ENCODE results near the gene MCF2L.
A peak's percentile ranks its signal among the peaks of the same experiment; 100 is the strongest.
"Not testable (repeated sequence)": the region's sequence is repeated elsewhere in the genome, so short reads cannot be mapped to it uniquely, and the experiment has no call there.

Gene MCF2L

DNA sequence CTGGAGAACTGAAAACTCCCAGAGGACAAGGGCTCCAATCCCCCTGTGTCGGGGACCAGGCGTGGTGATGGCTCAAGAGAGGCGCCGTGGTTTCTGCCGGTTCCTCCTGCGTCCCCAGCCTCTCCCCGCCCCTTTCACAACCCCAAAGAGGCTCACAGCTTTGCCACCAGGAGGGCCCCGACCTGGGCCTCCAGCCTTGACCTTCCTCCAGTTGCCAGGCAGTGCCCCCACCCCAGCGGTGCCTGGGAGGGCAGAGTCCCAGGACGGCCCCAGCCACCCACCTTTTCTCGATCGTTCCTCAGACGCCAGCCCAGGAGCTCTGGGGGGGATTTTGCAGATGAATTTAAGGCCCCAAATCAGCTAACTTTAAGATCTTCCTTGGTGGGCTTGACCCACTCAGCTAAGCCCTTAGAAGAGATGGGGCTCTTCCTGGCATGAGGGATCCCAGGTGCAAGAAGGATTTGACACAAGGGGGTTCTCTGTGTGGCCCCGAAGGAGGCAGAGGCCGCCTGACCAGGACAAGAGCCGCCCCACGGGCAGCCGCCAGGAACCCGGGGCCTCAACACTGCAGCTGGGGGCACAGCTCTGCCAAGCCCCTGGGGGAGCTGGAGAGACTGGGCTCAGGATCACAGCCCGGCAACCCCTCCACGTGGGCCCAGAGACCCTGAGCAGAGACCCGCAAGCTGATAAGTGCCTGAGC lies 47.0 kb downstream of the MCF2L start:
- no peak for DNase-seq (ENCODE audit: low read depth in 2 of 2)

DNA sequence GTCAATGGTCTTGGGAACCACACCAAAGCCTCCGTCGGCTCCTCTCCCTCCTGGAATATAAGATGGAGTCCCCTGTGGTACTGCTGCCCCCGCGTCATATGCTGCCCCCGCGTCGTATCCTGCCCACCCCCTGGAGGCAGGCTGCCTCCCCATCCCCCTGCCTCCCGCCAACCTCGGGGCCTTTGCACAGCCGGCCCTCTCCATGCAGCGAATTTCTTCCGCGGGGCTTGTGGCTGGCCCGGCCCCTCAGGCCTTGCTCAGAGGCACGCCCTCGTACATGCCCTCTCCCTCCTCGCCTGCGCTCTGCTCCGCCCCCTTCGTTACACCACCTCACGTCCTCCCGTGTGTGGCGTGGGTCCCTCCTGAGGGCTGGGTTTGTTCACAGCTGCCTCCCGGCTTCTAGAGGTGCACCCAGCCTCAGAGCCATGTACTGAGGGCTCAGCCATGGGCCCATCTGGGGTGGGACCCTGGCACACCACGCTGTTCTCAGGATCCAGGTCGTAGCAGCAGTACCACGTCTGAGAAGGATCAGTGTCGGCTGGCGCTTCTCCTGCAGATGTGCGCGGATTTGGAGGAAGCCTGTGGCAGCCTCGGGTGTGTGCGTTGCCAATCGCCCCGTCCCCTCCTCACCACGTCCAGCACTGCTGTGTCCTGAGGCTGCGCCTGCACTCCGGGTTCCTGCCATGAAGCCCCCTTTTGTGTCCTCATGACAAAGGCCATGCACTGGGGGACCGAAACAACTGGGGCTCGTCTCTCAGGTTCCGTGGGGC lies 47.7 kb downstream of the MCF2L start:
- no peak for DNase-seq (ENCODE audit: low read depth in 2 of 2)

DNA sequence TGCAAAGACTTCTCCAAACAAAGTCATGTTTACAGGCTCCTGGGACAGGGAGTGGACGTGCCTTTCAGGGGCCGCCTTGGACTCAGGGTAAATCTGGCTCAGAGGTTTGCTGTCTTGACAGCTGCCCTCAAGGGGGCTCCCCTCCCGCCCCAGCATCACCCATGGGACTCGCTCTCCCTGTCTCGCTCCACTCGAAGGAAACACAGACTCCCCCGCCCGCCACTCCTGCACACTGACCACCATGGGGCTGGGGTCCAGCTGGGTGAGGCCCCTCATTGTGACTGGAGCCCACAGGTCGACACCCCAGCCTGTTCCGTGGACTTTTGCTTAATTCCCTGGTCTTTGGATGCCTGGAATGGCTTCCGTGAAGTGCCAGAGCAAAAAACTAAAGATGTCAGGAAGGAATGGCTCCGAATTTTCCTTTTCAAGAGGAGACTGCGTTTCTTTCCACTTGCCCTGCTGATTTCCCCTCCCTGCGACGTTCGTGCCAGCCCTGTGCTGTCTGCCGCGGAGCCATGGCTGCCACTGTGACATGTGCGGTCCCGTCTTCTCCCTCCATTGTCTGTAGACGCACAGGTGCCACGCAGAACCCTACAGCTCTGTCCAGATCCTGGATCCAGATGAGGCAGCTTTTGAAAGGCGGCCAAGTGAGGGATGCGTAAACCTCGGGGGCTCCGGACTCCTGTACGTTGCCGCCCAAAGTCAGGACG lies 48.6 kb downstream of the MCF2L start:
- DNase-seq (ENCODE audit: low read depth in 2 of 2), result no peak

DNA sequence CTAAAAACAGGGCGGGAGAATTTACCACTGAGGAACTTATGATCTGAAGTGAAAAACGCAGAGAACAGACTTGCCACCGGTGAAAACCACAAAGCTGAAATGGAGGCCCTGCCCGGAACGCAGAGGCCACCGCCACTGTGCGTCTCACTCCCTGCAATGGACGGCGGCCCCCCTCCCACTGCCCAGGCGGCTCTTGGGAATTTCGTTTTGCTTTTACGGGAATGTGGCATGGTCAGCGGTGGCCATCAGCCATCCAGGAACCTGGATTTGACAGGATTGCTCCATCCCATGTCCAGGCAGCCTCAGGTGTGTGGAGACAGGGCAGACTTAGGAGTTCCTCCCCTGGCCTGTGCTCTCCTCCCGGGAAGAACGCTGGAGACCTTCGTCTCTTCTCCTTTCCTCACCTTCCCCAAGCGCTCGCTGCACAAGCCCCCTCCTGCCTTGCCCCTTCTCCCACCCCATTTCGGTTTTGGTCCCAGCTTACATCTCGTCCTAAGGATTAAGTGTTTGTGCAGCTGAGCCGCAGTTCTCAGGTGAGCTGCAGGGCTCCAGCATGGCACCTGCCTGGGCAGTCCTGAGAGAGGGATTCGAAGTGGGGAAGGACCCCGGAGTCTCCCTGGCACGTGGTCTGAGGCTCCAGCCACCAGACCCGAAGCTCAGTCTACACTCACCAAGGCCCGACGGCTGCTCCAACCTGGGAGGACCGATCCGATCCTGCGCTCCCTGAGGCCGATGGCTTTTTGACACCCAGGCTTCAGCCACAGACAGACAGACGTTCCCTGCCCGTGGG lies 49.9 kb downstream of the MCF2L start:
- DNase-seq (ENCODE audit: low read depth in 2 of 2), result no peak

DNA sequence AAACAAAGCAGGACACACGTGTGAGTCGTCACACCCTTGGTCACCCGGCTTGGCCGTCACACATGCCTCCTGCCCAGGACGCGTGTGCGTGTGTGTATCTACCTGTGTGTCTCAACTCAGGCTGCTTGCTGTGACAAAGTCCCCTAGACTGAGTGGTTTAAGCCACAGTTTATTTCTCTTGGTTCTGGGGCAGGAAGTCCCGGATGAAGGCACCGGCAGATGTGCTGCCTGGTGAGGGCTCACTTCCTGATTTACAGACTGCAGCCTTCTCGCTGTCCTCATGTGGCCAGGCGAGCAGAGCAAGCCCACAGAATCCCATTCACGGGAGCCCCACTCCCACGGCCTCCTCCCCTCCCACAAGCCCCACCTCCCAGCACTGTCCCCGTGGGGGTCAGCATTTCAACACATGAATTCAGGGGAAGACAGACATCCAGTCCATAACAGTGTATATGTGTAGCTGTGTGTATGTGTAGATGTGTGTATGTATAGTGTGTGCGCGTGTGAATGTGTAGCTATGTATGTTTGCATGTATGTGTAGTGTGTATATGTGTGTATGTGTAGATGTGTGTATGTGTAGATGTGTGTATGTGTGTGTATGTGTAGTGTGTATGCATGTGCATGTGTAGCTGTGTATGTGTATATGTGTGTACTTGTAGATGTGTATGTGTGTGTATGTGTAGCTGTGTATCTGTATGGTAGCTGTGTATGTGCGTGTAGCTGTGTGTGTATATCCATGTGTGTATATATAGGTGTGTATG lies 51.5 kb downstream of the MCF2L start:
- no peak for DNase-seq (ENCODE audit: low read depth in 2 of 2)

DNA sequence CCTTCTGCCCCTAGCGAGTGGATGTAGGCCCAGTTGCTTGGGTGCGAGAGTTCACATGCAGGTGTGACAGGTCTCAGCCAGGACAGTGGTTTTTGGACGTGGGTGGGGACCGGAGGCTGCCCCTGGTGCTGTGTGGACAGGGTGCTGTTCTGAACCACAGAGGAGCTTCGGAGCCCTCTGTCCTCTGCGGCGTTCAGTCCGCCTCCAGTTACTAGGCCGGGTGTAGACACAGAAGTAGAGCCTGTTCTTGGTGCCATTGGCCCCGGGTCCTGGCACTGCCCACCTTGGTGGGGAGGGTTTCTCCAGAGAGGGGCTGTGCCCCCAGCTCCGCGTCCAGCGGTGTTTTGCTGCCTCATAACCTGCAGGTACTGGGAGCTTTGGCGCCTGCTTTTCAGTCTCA lies 52.4 kb downstream of the MCF2L start:
- no peak for DNase-seq (ENCODE audit: low read depth in 2 of 2)

DNA sequence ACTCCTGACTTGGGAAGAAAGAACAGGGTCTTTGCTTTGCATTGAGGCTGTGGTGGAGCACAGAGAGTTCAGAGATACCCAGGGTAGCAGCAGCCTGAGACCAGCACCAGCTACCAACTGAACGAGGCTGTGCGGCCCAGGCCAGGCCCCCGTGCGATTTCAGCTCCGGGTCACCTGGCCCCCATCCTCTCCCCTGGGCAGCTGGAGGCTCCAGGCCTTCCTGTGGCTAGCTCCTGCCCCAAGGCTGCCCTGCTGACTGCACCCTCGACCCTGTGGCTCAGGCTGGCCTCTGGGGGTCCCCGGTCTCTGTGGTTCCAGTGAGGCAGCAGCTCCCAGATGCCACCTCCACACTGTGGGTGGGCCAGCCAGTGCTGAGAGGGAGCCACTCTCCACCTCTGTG lies 52.8 kb downstream of the MCF2L start:
- no peak for DNase-seq (ENCODE audit: low read depth in 2 of 2)

DNA sequence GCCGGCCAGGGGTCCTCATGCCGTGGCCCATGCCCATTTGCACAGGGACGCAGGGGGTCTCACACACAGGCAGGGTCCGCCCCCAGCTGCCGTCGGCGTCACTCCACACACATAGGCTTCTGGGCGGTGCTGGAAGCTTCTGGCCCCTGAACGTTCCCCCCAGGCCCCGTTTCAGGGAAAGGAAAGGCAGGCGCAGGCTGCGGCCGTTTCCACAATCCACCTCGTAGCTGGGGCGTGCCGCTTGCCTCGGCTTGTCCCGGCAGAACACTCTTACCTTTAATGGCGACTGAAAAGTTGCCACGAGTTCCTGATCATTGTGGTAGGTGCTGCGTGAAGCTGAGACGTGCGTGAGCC lies 53.4 kb downstream of the MCF2L start:
- no peak for DNase-seq (ENCODE audit: low read depth in 2 of 2)

DNA sequence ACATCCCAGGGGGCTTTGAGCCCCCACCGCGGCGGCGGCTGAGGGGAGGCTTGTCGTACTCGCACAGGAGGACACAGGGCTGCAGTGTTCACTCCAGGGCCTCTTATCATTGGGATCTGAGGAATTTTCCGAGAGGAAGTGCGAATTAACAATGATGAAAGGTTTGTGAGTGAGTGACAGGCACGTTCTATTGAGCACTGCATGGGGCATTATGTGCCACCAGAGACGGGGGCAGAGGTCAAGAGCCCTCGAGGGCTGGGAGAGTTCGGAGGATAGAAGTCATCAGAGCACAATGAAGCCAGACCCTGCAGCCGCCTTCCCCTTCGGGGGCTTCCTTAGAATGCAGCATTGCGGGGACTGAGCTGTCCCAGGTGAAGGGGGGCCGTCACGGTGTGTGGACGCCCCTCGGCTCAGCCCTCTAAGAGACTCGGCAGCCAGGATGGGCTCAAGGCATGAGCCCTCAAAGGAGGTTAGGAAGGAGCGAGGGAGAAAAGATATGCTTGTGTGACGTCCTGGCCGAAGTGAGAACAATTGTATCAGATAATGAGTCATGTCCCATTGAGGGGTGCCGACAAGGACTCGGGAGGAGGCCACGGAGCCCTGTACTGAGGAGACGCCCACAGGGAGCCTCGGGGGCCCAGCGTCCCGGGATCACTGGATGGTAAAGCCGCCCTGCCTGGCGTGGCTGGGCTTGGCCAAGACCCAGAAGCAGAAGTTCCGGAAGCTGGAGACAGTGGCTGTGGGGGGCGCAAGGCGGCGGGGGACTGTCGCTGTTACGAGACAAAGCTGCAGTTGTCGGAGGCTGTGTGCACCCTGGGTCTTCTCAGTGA lies 53.9 kb downstream of the MCF2L start:
- DNase-seq (ENCODE audit: low read depth in 2 of 2), result no peak

DNA sequence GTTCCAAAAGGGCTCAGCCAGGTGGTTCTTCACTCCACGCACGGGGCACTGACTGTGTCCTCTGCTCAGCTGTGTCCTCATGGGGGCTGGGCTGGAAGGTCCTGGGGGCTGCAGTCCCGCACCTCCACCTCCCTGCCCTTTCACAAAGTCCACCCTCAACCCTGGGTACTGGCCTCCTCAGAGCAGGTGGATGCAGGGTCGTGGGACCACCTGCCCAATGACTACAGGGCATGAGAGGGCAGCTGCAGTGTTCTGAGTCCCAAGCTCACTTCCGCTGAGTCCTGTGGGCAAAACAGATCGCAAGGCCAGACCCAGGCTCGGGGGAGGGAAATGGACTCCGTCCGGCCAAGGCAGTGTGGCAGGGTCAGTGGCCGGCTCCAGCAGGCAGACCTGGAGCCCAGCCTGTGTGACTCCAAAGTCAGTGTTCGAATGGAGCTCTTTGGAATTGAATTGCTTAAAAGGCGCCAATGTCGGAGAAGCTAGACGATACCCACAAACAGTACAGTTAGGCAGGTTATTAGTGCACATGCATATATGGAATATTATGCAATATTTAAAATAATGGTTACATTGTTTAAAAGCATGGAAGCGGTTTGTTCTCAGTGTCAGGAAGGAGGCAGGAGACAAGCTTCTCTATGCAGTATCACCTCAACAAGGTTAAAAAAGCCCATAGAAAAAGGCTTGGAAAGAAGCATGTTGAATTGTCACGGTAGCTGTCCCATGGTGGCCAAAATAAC lies 54.8 kb downstream of the MCF2L start:
- DNase-seq (ENCODE audit: low read depth in 2 of 2), result no peak

DNA sequence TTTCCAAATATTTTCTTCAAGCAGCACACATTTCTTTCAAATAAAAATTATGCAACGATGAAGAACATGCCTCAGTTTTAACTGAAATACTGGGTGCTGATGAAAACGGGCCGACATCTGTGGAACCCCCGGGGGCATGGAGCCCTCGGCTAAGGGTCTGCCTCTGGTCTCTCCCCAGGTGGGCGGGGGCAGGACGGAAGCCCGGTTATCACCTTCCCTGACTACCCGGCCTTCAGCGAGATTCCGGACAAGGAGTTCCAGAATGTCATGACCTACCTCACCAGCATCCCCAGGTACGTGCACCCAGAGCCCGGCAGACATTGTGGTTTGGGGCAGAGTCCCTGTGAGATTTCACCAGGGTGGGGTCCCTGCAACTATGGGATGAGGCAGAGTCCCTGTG lies 55.5 kb downstream of the MCF2L start:
- DNase-seq (ENCODE audit: low read depth in 2 of 2), result no peak

DNA sequence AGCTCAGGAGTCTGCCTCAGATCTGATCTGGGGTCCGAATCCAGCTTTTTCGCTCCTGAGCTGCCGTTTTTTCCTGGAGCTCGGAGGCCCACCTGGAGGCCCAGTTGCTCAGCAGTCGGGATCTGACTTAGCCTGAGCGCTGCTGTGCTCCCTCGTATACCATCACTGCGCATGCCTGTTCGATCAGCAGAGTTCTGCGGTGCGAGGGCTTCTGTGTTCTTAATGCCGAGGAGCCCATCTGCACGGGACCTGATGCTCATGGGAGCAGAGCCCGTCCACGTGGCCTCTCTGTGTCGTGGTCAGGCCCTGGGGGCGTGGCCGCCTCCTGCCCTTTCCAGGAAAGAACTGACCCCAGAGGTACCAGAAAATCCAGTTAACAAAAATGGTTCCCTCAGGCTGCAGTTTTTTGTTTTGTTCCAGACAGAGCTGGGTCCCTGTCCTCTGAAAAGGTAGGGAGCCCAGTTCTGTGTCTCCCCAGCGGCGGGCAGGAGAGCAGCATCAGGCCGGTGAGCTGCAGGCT lies 57.4 kb downstream of the MCF2L start:
- no peak for DNase-seq (ENCODE audit: low read depth in 2 of 2)

DNA sequence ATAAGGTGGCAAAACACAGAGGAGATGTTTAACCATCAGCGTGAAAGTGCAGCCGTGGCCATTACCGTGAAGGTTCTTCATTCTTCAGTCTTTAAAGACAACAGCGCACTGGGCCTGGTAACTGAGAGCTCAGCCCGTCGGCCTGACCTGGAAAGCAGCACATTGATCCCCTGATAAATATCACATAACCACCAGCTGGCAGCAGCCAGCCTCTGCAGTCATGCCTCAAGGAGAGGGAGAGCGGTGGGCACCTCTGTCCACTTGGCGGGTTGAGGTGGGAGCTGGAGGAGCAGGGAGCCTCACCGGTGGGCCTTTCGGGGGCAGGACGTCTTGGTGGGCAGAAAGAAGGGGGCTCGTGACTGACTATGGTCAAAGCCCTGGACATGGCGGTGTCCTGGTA lies 58.1 kb downstream of the MCF2L start:
- DNase-seq (ENCODE audit: low read depth in 2 of 2), result no peak

DNA sequence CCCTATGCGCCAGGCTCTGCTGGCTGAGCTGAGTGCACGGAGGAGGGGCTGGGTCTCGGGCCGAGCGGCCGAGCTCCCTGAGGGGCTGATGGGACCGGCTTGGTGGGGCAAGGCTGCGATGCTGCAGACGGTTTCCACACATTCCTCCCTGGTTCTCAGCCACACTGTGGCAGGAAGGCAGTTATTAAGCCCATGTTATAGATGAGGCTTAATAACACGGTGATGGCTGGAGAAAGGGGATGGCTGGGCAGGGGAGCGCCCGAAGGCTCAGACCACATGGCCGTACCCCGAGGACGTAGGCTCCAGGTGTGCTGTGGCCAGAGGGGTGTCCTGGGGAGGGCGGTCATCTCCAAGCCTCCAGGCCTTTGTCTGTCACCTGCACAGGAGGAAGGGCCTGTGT lies 58.6 kb downstream of the MCF2L start:
- no peak for DNase-seq (ENCODE audit: low read depth in 2 of 2)

DNA sequence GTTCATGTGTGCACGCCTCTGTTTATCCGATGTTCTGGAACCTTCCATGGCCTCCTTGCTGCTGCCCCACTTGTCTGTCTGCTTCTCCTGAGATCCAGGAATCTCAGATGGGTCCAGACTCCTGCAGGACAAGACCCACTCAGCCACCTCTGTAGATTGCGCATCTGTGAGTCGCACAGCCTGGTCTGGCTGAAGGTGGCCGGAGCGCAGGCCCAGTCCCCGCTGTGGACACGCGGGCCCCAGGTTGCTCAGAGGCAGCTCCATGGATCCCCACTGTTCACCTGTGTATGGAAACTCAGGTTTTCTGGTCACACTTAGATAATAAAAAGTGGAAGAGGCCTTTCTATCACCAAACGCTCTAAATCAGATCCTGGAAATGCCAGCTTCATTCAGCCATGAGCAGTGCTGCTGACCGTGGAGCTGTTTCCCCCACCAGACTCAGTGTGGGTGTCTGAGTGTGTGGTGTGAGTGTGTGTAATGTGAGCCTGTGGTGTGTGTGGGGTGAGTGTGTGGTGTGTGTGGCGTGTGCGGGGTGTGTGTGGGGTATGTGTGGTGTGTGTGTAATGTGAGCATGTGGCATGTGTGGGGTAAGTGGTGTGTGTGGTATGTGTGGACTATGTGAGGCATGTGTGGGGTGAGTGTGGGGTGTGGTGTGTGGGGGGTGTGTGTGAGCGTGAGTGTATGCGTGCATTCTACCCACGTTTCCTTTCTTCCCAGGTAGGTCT lies 59.5 kb downstream of the MCF2L start:
- DNase-seq (ENCODE audit: low read depth in 2 of 2), result no peak

DNA sequence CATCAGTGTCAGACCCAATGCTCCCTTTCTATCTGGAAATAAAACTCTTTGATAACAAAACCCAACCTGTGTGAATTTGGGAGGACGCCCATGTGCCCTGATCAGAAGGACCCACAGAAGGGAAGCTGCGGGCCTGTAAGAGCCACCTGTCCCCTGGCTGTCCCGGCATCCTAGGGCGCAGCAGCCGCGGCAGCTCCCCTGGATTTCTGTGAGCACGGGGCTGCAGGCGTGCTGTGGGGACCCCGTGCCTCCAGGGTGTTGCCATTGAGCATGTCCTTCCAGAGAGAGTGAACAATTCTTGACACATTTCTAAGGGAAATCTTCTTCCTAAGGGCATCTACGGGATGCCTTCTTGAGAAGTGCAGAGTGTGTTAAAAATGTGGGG lies 60.0 kb downstream of the MCF2L start:
- no peak for DNase-seq (ENCODE audit: low read depth in 2 of 2)

DNA sequence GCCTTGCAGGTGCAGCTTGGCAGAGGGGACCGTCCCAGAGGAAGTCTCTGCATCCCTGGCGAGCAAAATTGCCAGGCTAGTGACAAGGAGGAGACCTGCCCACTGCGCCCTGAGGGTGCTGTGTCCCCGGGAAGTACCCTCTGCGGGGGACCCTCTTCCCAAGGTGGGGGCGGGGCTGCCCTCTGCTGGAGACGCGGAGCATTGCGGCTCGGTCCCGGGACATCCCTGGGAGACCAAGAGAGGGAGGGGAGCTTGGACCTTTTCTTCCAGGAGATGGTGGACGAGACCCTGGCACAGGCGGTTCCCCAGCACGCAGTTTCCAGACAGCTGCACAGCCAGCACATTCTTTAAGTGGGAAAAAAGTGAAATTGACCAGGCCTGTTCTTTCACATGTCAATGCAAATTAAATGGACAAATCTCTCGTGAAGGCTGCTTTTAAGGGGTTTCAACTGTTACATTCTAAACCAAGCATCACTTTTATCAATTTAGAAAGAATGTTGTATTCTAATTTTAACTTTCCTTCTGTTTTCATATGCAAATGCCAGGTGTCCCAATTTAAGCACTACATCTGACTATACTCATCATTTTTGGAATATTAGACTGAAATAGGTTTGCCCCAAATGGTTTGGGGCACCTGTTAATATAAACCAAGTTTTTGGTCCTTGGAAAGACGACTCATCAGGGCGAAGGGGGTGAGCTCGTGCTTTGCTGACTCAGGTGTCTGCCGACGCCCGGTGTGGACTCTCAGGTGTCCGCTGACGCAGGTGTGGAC lies 60.7 kb downstream of the MCF2L start:
- peak; percentile 35 to 49 for DNase-seq (ENCODE audit: low read depth in 2 of 2)

DNA sequence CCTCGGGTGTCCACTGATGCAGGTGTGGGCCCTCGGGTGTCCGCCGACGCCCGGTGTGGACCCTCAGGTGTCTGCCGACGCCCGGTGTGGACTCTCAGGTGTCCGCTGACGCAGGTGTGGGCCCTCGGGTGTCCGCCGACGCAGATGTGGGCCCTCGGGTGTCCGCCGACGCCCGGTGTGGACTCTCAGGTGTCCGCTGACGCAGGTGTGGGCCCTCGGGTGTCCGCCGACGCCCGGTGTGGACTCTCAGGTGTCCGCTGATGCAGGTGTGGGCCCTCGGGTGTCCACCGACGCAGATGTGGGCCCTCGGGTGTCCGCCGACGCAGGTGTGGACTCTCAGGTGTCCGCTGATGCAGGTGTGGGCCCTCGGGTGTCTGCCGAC lies 61.2 kb downstream of the MCF2L start:
- not testable (repeated sequence) for DNase-seq (ENCODE audit: low read depth in 2 of 2)

Measured in stimulated activated CD8-positive, alpha-beta memory T cell treated with anti-CD3 and anti-CD28 coated beads, Interleukin-2, amount 100 ng/mL, for 48 hours (primary cell).